GM18909 (cell line): Measurements from ENCODE around the gene DHX32.
A peak's percentile ranks its signal among the peaks of the same experiment; 100 is the strongest.
"Not testable (repeated sequence)": the region's sequence is repeated elsewhere in the genome, so short reads cannot be mapped to it uniquely, and the experiment has no call there.

Experiments used
- ATAC-seq: cut with Tn5 transposase; IDR thresholded peaks from one replicate; pipeline ENCODE4 v1.9.1; 2021; ENCODE audit warnings: mild to moderate bottlenecking; ENCODE audit not compliant: unreplicated experiment, poor library complexity

The DHX32 gene

GRCh38 chr10:125897317-125897716 is 16.2 kb upstream of the DHX32 start:
- ATAC-seq: not testable (repeated sequence)

GRCh38 chr10:125896088-125896934 is 15.2 kb upstream of the DHX32 start, which contains the start of gene FANK1:
Gene FANK1 (plus strand): TSS chr10:125896564. CDS start chr10:125896643, 79 bp downstream.
- ATAC-seq: peak; percentile 83

- ATAC-seq: peak; percentile 51
Measured at GRCh38 chr10:125895130-125896087, 14.3 kb upstream of the DHX32 start.

GRCh38 chr10:125894176-125894575 is 13.1 kb upstream of the DHX32 start:
- not testable (repeated sequence) for ATAC-seq

GRCh38 chr10:125892402-125892801 is 11.3 kb upstream of the DHX32 start:
- not testable (repeated sequence) for ATAC-seq

GRCh38 chr10:125889441-125889840 is 8.3 kb upstream of the DHX32 start:
- not testable (repeated sequence) for ATAC-seq

GRCh38 chr10:125886914-125887512 is 5.9 kb upstream of the DHX32 start:
- no peak for ATAC-seq

- ATAC-seq: no peak
Measured at GRCh38 chr10:125883211-125883610, 2.1 kb upstream of the DHX32 start.

GRCh38 chr10:125882596-125882995 is 1.5 kb upstream of the DHX32 start:
- no peak for ATAC-seq

- ATAC-seq: no peak
Measured at GRCh38 chr10:125880719-125881118, 373 bp downstream of the DHX32 start.

- ATAC-seq: no peak
Measured at GRCh38 chr10:125878957-125879835, 1.9 kb downstream of the DHX32 start.

GRCh38 chr10:125871338-125871737 is 9.8 kb downstream of the DHX32 start:
- ATAC-seq: no peak

- ATAC-seq: peak; percentile 67
Measured at GRCh38 chr10:125868372-125868975, 12.6 kb downstream of the DHX32 start.

- ATAC-seq: no peak
Measured at GRCh38 chr10:125866421-125867029, 14.6 kb downstream of the DHX32 start.

- ATAC-seq: no peak
Measured at GRCh38 chr10:125865120-125865519, 16.0 kb downstream of the DHX32 start.

- no peak for ATAC-seq
Measured at GRCh38 chr10:125859128-125859817, 21.8 kb downstream of the DHX32 start.

- no peak for ATAC-seq
Measured at GRCh38 chr10:125857185-125857760, 23.8 kb downstream of the DHX32 start.

- ATAC-seq: no peak
Measured at GRCh38 chr10:125852487-125852886, 28.6 kb downstream of the DHX32 start.
